Activated CD8-positive, alpha-beta memory T cell treated with anti-CD3 and anti-CD28 coated beads, Interleukin-2, amount 50 U/mL, for 48 hours (primary cell): ENCODE results near the gene ZNF80.
A peak's percentile ranks its signal among the peaks of the same experiment; 100 is the strongest.

Experiments used
- DNase-seq: peaks from one replicate; pipeline ENCODE4 v3.0.0-alpha.2; 2020

Gene ZNF80

GRCh38 chr3:114218578-114219185 lies 18.7 kb downstream of the ZNF80 start:
- DNase-seq = peak; percentile 72

DNA sequence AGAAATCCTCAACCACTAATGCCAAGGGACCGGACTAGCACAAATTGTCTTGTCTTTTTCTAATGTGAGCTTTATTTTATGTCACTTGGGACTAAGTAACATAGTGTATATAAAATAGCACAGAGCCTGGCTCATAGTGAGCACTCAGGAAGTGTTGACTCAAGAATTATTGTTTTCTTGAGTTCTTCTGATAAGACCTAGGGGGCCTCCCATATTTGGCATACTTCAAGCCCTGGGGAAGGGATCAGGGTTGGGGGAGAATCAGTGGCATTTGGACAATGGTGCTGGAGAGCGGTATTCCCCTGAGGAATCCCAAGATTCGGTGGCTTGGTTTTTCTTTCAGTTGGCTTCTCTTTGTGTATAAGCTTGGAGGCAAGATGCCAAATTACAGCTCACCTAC lies 19.4 kb downstream of the ZNF80 start:
- DNase-seq = no peak

- no peak for DNase-seq
These were observed 20.1 kb downstream of the ZNF80 start for GRCh38 chr3:114217266-114217665.

DNA sequence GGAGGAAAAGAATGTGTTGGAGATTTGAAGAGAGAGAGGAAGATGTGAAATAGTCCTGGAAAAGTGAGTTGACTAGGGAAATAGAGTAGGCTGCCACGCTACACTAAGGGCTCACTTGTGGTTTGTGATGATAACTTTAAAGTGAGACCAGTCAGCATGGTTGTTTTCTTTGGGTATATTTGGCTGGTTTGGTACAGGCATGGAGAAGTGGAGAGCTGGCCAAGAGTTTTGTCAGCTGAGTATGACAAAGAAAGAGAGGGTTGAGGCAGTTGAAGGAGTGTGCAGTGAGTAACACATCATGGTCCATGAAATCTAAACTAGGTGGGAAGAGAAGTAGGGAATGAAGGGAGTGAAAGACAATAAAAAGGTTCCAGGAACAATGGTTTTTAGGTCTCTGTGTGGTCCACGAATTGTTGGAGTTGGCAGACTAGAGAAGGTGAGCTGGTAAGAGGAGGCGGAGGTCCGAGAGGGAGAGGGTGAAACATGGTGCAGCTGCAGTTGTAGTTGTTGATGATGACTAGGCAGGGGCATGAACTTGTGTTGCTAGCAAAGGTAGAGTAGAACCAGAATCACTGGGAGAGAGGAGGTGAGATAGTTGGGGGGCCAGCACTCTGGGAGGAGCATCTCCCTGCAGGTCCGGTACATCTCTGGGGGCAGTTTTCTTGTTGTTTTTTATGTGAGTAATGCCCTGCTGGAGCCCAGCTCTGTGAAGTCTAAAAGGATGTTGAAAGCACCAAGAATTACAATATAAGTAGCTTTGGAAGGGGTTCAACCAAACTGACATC lies 21.0 kb downstream of the ZNF80 start:
- DNase-seq = no peak

DNA sequence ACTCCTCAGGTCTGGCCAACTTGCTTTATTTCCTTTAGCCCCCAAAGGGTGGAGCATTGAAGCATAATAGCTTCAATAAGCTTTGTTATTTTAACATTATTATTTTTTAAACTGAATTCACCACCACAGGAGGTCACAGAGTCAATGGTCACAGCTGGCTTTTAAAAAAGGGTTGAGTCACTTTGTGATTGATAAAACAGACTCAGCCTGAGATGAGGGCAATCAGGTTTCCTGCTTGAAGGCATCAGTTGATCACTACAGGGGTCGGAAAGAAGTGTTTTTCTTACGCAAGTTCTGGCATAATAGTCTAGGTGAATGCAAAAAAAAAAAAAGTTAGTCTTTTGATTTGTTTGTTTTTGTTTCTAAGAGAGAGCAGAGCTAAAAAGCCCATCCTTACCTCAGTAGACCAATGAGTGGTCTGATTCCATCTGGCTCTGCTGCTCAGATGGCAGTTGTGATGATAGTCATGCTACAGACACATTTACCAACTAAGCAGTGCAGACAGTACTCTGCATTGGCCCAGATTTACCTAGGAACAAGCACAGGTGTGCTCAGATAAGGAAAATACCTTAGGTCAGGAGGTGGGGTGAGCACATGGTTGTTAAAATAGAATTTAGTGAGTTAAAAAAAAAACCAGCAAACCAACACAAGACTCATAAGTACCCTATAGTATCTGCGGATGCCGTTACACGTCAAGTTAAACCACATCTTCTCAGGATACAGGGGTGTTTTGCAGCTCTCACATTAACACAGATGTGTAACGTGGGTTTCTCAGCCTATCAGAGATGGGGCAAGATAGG lies 22.6 kb downstream of the ZNF80 start:
- DNase-seq = no peak

GRCh38 chr3:114213627-114214541 lies 23.5 kb downstream of the ZNF80 start:
- DNase-seq = peak; percentile 86

- DNase-seq = no peak
These were observed 24.1 kb downstream of the ZNF80 start for GRCh38 chr3:114213292-114213626.

DNA sequence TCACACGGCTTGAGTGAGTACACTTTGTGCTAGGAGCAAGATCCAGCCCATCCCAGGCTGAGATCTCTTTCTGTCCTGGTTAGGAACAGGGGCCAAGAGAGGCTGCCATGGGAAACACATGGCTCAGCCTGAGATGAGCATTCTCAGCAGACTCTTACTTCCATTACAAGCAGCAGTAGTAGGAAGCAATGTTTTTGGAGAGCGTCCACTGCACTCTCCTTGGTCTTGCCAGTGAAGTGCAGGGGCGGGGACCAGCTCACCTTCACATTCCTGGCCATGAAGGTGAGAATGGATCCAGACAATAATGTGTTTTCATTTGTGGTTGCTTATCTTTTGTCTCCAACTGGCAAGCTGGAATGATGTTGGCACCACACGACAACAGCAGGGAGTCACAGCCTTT lies 24.7 kb downstream of the ZNF80 start:
- no peak for DNase-seq

DNA sequence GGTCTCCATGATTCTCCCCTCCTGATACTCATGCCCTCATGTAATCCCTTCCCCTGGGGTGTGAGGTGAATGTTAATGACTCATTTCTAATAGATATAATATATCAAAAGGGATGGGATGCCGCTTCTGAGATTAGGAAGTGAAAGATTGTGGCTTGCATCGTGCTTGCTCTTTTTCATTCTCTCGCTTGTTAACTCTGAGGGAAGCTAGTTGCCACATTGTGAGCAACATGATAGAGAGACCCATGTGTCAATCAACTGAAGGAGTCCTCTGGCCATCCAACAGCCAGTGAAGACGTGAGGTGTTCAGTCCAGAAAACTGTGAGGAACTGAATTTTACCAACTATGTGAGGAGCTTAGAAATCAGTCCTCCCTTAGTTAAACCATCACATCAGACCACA lies 29.6 kb downstream of the ZNF80 start:
- no peak for DNase-seq

GRCh38 chr3:114206342-114206741 lies 31.0 kb downstream of the ZNF80 start:
- no peak for DNase-seq

GRCh38 chr3:114205541-114205940 lies 31.8 kb downstream of the ZNF80 start:
- DNase-seq = no peak

DNA sequence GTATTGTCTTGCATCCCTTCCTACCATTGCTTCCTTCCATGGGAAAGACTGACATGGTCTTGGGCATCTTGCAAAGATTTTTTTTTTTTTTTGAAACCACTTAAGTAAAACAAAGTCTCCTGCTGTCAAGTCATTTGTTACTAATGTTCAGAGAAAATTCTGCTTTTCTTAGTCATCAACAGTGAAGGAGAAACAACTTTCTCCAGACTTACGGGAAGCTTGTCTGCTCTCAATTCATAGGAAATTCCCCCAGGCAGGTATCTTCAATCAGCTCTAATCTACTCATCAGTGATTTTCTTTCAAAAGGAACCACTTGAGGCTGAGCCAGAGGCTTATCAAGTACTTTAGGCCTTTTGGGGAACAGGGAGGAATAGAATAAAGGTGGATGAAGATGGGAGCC lies 42.6 kb downstream of the ZNF80 start:
- no peak for DNase-seq

- no peak for DNase-seq
These were observed 45.2 kb downstream of the ZNF80 start for GRCh38 chr3:114192136-114192535.

DNA sequence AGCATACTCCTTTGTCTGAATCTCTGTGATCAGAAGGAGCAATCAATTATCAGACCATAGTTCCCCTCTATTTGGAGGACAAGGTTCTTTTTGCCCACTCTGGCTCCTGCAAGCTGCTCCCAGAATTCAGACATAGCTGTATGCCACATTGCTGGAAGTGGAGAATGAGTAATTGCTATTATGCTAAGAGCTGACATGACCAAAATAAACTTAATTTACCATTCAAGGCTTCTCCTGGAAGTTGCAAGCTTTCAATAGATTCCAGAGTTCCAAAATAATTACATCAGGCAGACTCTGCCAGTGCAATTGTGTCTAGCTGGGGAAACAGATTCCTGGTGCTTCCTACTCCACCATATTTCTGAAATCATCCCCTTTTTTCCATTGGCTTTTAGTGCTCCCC lies 50.9 kb downstream of the ZNF80 start:
- DNase-seq = no peak
